ENCODE measurements around the gene RANBP2.
"Not testable (repeated sequence)": the region's sequence is repeated elsewhere in the genome, so short reads cannot be mapped to it uniquely, and the experiment has no call there.

Gene RANBP2

GRCh38 chr2:108701806-108702205, 17.5 kb upstream of the RANBP2 start:
- Histone ChIP-seq H3K27ac (ENCODE audit: low read depth, low read length) (no peak overlapping the region), H4K20me1 (ENCODE audit: control insufficient read depth, insufficient read depth, low read depth, low read length) (no peaks in the 10 kb centered on the region), H3K36me3 (ENCODE audit: control insufficient read depth, low read length) (no peaks in the 10 kb centered on the region), H3K27me3 (ENCODE audit: control insufficient read depth, low read length) (no peaks in the 10 kb centered on the region), H3K4me2 (ENCODE audit: low read length) (no peak overlapping the region), H3K9me2 (replicated peaks; ENCODE audit: control insufficient read depth, low read length) (no peaks in the 10 kb centered on the region), H3K4me3 (ENCODE audit: low read length) (no peak overlapping the region), H3K79me2 (ENCODE audit: control insufficient read depth, low read length) (no peaks in the 10 kb centered on the region), H3K4me1 (ENCODE audit: control insufficient read depth, low read length) (peaks cover 4% of the 10 kb centered on the region; the same call in 1 of the 2 replicates), H3F3A (ENCODE audit: control insufficient read depth, insufficient read depth) (no peaks in the 10 kb centered on the region), H3K9me3 (ENCODE audit: control insufficient read depth, insufficient read depth, low read length) (no peaks in the 10 kb centered on the region)
- TF ChIP-seq EZH2phosphoT487 (IDR thresholded peaks at IDR 0.05; ENCODE audit: borderline replicate concordance, low read length): no peak
- no peak for TF ChIP-seq CTCF (IDR thresholded peaks at IDR 0.05; ENCODE audit: low read depth, low read length, poor library complexity, severe bottlenecking)

- peaks cover 4% of the 10 kb centered on the region; the same call in 1 of the 2 replicates for H3K4me1 ChIP-seq (ENCODE audit: control insufficient read depth, low read length)
- H3F3A ChIP-seq (ENCODE audit: control insufficient read depth, insufficient read depth): no peaks in the 10 kb centered on the region
- no peaks in the 10 kb centered on the region for H3K79me2 ChIP-seq (ENCODE audit: control insufficient read depth, low read length)
- no peak for TF ChIP-seq CTCF (IDR thresholded peaks at IDR 0.05; ENCODE audit: low read depth, low read length, poor library complexity, severe bottlenecking)
- no peak for TF ChIP-seq EZH2phosphoT487 (IDR thresholded peaks at IDR 0.05; ENCODE audit: borderline replicate concordance, low read length)
- no peaks in the 10 kb centered on the region for H4K20me1 ChIP-seq (ENCODE audit: control insufficient read depth, insufficient read depth, low read depth, low read length)
- no peak overlapping the region for H3K27ac ChIP-seq (ENCODE audit: low read depth, low read length)
- no peaks in the 10 kb centered on the region for H3K9me2 ChIP-seq (replicated peaks; ENCODE audit: control insufficient read depth, low read length)
- 0 out of 2 replicates have a peak, but pooled peaks cover 1% of the 10 kb centered on the region for H3K27me3 ChIP-seq (ENCODE audit: control insufficient read depth, low read length)
- H3K4me3 ChIP-seq (ENCODE audit: low read length): no peak overlapping the region
- no peak overlapping the region for H3K4me2 ChIP-seq (ENCODE audit: low read length)
- H3K36me3 ChIP-seq (ENCODE audit: control insufficient read depth, low read length): no peaks in the 10 kb centered on the region
- H3K9me3 ChIP-seq (ENCODE audit: control insufficient read depth, insufficient read depth, low read length): no peaks in the 10 kb centered on the region
Observed at GRCh38 chr2:108704871-108705270, 14.4 kb upstream of the RANBP2 start.

- Histone ChIP-seq H3K79me2 (ENCODE audit: control insufficient read depth, low read length) (no peaks in the 10 kb centered on the region), H3K9me2 (replicated peaks; ENCODE audit: control insufficient read depth, low read length) (no peaks in the 10 kb centered on the region), H3K4me2 (ENCODE audit: low read length) (no peak overlapping the region), H3K4me3 (ENCODE audit: low read length) (no peak overlapping the region), H3F3A (ENCODE audit: control insufficient read depth, insufficient read depth) (no peaks in the 10 kb centered on the region), H3K27me3 (ENCODE audit: control insufficient read depth, low read length) (peaks cover 6% of the 10 kb centered on the region; the same call in 1 of the 2 replicates), H4K20me1 (ENCODE audit: control insufficient read depth, insufficient read depth, low read depth, low read length) (no peaks in the 10 kb centered on the region), H3K36me3 (ENCODE audit: control insufficient read depth, low read length) (no peaks in the 10 kb centered on the region), H3K9me3 (ENCODE audit: control insufficient read depth, insufficient read depth, low read length) (no peaks in the 10 kb centered on the region), H3K4me1 (ENCODE audit: control insufficient read depth, low read length) (no peaks in the 10 kb centered on the region), H3K27ac (ENCODE audit: low read depth, low read length) (no peak overlapping the region)
- TF ChIP-seq CTCF (IDR thresholded peaks at IDR 0.05; ENCODE audit: low read depth, low read length, poor library complexity, severe bottlenecking) (no peak), EZH2phosphoT487 (IDR thresholded peaks at IDR 0.05; ENCODE audit: borderline replicate concordance, low read length) (no peak)
Observed at GRCh38 chr2:108707300-108707699, 12.0 kb upstream of the RANBP2 start.

- not testable (repeated sequence) for H3K4me2 ChIP-seq (ENCODE audit: low read length)
Observed at GRCh38 chr2:108716971-108717370, 2.3 kb upstream of the RANBP2 start.

GRCh38 chr2:108726048-108726447, 6.8 kb downstream of the RANBP2 start:
- H3F3A ChIP-seq (ENCODE audit: control insufficient read depth, insufficient read depth); H3K9me2 ChIP-seq (replicated peaks; ENCODE audit: control insufficient read depth, low read length); H4K20me1 ChIP-seq (ENCODE audit: control insufficient read depth, insufficient read depth, low read depth, low read length): not testable (repeated sequence)

More at GRCh38 chr2:108716971-108717370, 2.3 kb upstream of the RANBP2 start:
- not testable (repeated sequence) for H3K27me3 ChIP-seq (ENCODE audit: control insufficient read depth, low read length); H3K9me3 ChIP-seq (ENCODE audit: control insufficient read depth, insufficient read depth, low read length); H3K27ac ChIP-seq (ENCODE audit: low read depth, low read length); H3F3A ChIP-seq (ENCODE audit: control insufficient read depth, insufficient read depth); H3K9me2 ChIP-seq (replicated peaks; ENCODE audit: control insufficient read depth, low read length); H4K20me1 ChIP-seq (ENCODE audit: control insufficient read depth, insufficient read depth, low read depth, low read length); H3K4me1 ChIP-seq (ENCODE audit: control insufficient read depth, low read length); H3K36me3 ChIP-seq (ENCODE audit: control insufficient read depth, low read length); H3K4me3 ChIP-seq (ENCODE audit: low read length)
- peaks cover 33% of the 10 kb centered on the region for H3K79me2 ChIP-seq (ENCODE audit: control insufficient read depth, low read length)

GRCh38 chr2:108734656-108735055, 15.4 kb downstream of the RANBP2 start:
- H3K4me3 ChIP-seq (ENCODE audit: low read length): not testable (repeated sequence)

More at GRCh38 chr2:108726048-108726447, 6.8 kb downstream of the RANBP2 start:
- peaks cover 81% of the 10 kb centered on the region for H3K79me2 ChIP-seq (ENCODE audit: control insufficient read depth, low read length)
- H3K27me3 ChIP-seq (ENCODE audit: control insufficient read depth, low read length); H3K9me3 ChIP-seq (ENCODE audit: control insufficient read depth, insufficient read depth, low read length); H3K36me3 ChIP-seq (ENCODE audit: control insufficient read depth, low read length); H3K27ac ChIP-seq (ENCODE audit: low read depth, low read length); H3K4me2 ChIP-seq (ENCODE audit: low read length); H3K4me3 ChIP-seq (ENCODE audit: low read length): not testable (repeated sequence)
- H3K4me1 ChIP-seq (ENCODE audit: control insufficient read depth, low read length): peaks cover 18% of the 10 kb centered on the region

More at GRCh38 chr2:108734656-108735055, 15.4 kb downstream of the RANBP2 start:
- not testable (repeated sequence) for H3F3A ChIP-seq (ENCODE audit: control insufficient read depth, insufficient read depth); H3K9me2 ChIP-seq (replicated peaks; ENCODE audit: control insufficient read depth, low read length); H3K79me2 ChIP-seq (ENCODE audit: control insufficient read depth, low read length); H3K4me2 ChIP-seq (ENCODE audit: low read length); H3K9me3 ChIP-seq (ENCODE audit: control insufficient read depth, insufficient read depth, low read length); H3K4me1 ChIP-seq (ENCODE audit: control insufficient read depth, low read length); H3K27ac ChIP-seq (ENCODE audit: low read depth, low read length); H4K20me1 ChIP-seq (ENCODE audit: control insufficient read depth, insufficient read depth, low read depth, low read length); H3K27me3 ChIP-seq (ENCODE audit: control insufficient read depth, low read length)
- peaks cover 11% of the 10 kb centered on the region for H3K36me3 ChIP-seq (ENCODE audit: control insufficient read depth, low read length)
